Gastroesophageal sphincter (tissue), 4 donors: Measurements from ENCODE around the gene COL8A1. TPM values are rescaled to one million over a fixed set of nuclear protein-coding genes. Genes with fewer than 3 reads are reported as not detected.
A peak's percentile ranks its signal among the peaks of the same experiment; 100 is the strongest.

ENCODE experiments used
- ATAC-seq: fragments of 150-250 bp; one replicate; pipeline ENCODE4 v1.9.1; 2016; ENCODE audit warnings: mild to moderate bottlenecking, moderate library complexity
- H3K27ac ChIP-seq, 4 donors: fragments of 200-600 bp; sonication (generic) in 3 of 4; 1 replicate in 3 of 4; 2 replicates in 1 of 4; pipeline ENCODE4 v1.5.1; 2016 to 2019
- H3K27me3 ChIP-seq: fragments of 200-600 bp; sonication (generic); one replicate; pipeline ENCODE4 v1.5.1; 2019
- H3K36me3 ChIP-seq, 2 donors: fragments of 200-600 bp; sonication (generic); one replicate each; pipeline ENCODE4 v1.5.1; 2019; ENCODE audit warnings: control low read depth in 1 of 2
- H3K4me1 ChIP-seq, 3 donors: fragments of 200-600 bp; sonication (generic); 1 replicate in 2 of 3; 2 replicates in 1 of 3; pipeline ENCODE4 v1.5.1; 2016 to 2019; ENCODE audit warnings: control low read depth in 2 of 3
- H3K4me3 ChIP-seq, 2 donors: fragments of 200-600 bp; sonication (generic); one replicate each; pipeline ENCODE4 v1.5.1; 2019; ENCODE audit warnings: mild to moderate bottlenecking in 1 of 2, moderate library complexity in 1 of 2
- H3K9me3 ChIP-seq, 3 donors: fragments of 200-600 bp; sonication (generic); one replicate each; pipeline ENCODE4 v1.5.1; 2017 to 2019; ENCODE audit warnings: control low read depth in 2 of 3
- CTCF ChIP-seq, 4 experiments: fragments of 200-600 bp in 2 of 4; fragments of 450-650 bp in 2 of 4; sonication (generic) in 1 of 4; IDR thresholded peaks; one replicate each; pipeline ENCODE4 v1.5.1; 2017 to 2019; ENCODE audit warnings: antibody characterized with exemption in 4 of 4, mild to moderate bottlenecking in 2 of 4, moderate library complexity in 2 of 4
- EP300 ChIP-seq: sonication (generic); formaldehyde crosslinking; IDR thresholded peaks from one replicate; pipeline ENCODE4 v1.6.1; 2017; ENCODE audit warnings: antibody characterized with exemption, mild to moderate bottlenecking
- POLR2A ChIP-seq, 2 donors: fragments of 450-650 bp; IDR thresholded peaks; one replicate each; pipeline ENCODE4 v1.6.1; 2017; ENCODE audit warnings: antibody characterized with exemption in 2 of 2, mild to moderate bottlenecking in 2 of 2, moderate library complexity in 1 of 2
- POLR2AphosphoS5 ChIP-seq: sonication (generic); formaldehyde crosslinking; IDR thresholded peaks from one replicate; pipeline ENCODE4 v1.6.1; 2017; ENCODE audit warnings: antibody characterized with exemption
- WGBS, 2 donors: methylation state at CpG; one replicate each; pipeline ENCODE4 v1.1.5; 2018; ENCODE audit warnings: low coverage in 1 of 2; 5-methylcytosine and 5-hydroxymethylcytosine counted together
- total RNA-seq, 4 donors: library from RNA; depleted of rRNA; stranded (reverse); fragments of >200 nt; gene quantifications; one replicate each; pipeline ENCODE4 v1.1.0, GENCODE V29; 2016

Gene COL8A1
- total RNA-seq, 4 donors from 2014 or later = 20.3 to 136 (median 80.1) TPM

- 79 to 85% methylated on average over 8 to 9 of the region's 9 CpGs for WGBS, 2 donors
- Histone ChIP-seq H3K4me3 (no peak overlapping the region), H3K4me1 (peaks cover 3 to 26% (median 10%) of the 10 kb centered on the region in 3 donors), H3K9me3 (no peaks in the 10 kb centered on the region), H3K36me3 (no peaks in the 10 kb centered on the region), H3K27me3 (no peaks in the 10 kb centered on the region), H3K27ac (no peak overlapping the region)
- ATAC-seq = no peak
- TF ChIP-seq POLR2AphosphoS5 (no peak), CTCF (IDR thresholded peaks at IDR 0.05) (no peak), POLR2A (IDR thresholded peaks at IDR 0.05) (no peak), EP300 (no peak)
These were observed 61.4 kb downstream of the COL8A1 start for GRCh38 chr3:99699841-99700240.

GRCh38 chr3:99700631-99701268 is 62.4 kb downstream of the COL8A1 start:
- peak; percentile 31 for ATAC-seq
- no peaks in the 10 kb centered on the region for H3K27me3 ChIP-seq
- H3K4me3 ChIP-seq = no peak overlapping the region
- H3K27ac ChIP-seq = peak overlapping the region in 1 of 4 donors; percentile 9
- TF ChIP-seq POLR2AphosphoS5 (no peak), POLR2A (IDR thresholded peaks at IDR 0.05) (no peak), CTCF (IDR thresholded peaks at IDR 0.05) (no peak), EP300 (no peak)
- no peaks in the 10 kb centered on the region for H3K9me3 ChIP-seq
- WGBS, 2 donors = 73 to 82% methylated on average over 6 to 8 of the region's 8 CpGs
- peaks cover 3 to 30% (median 10%) of the 10 kb centered on the region in 3 donors for H3K4me1 ChIP-seq
- no peaks in the 10 kb centered on the region for H3K36me3 ChIP-seq

- TF ChIP-seq POLR2AphosphoS5 (no peak), POLR2A (IDR thresholded peaks at IDR 0.05) (no peak), CTCF (IDR thresholded peaks at IDR 0.05) (no peak), EP300 (no peak)
- peak overlapping the region in 2 of 4 donors; percentile 0 to 37 for H3K27ac ChIP-seq
These were observed 64.9 kb downstream of the COL8A1 start for GRCh38 chr3:99702953-99703943.

GRCh38 chr3:99704417-99704816 is 66.0 kb downstream of the COL8A1 start:
- 25 to 77% methylated on average over 2 of the region's 2 CpGs for WGBS, 2 donors
- no peak for ATAC-seq
- Histone ChIP-seq H3K36me3 (no peaks in the 10 kb centered on the region), H3K9me3 (no peaks in the 10 kb centered on the region), H3K27me3 (no peaks in the 10 kb centered on the region), H3K27ac (no peak overlapping the region), H3K4me1 (peaks cover 3 to 46% (median 16%) of the 10 kb centered on the region in 3 donors), H3K4me3 (no peak overlapping the region)
- TF ChIP-seq POLR2AphosphoS5 (no peak), POLR2A (IDR thresholded peaks at IDR 0.05) (no peak), CTCF (IDR thresholded peaks at IDR 0.05) (no peak), EP300 (no peak)

More at GRCh38 chr3:99702953-99703943, 64.9 kb downstream of the COL8A1 start:
- Histone ChIP-seq H3K9me3 (no peaks in the 10 kb centered on the region), H3K4me1 (peaks cover 3 to 46% (median 16%) of the 10 kb centered on the region in 3 donors), H3K4me3 (no peak overlapping the region), H3K27me3 (no peaks in the 10 kb centered on the region), H3K36me3 (no peaks in the 10 kb centered on the region)
- 68 to 72% methylated on average over 6 to 7 of the region's 7 CpGs for WGBS, 2 donors
- ATAC-seq = no peak
